Measurements from ENCODE around the gene SUPT4H1. TPM values are rescaled to one million over a fixed set of nuclear protein-coding genes. Genes with fewer than 3 reads are reported as not detected.

Gene SUPT4H1
- total RNA-seq, 1 experiment from 2014 or later = 53.8 TPM

DNA sequence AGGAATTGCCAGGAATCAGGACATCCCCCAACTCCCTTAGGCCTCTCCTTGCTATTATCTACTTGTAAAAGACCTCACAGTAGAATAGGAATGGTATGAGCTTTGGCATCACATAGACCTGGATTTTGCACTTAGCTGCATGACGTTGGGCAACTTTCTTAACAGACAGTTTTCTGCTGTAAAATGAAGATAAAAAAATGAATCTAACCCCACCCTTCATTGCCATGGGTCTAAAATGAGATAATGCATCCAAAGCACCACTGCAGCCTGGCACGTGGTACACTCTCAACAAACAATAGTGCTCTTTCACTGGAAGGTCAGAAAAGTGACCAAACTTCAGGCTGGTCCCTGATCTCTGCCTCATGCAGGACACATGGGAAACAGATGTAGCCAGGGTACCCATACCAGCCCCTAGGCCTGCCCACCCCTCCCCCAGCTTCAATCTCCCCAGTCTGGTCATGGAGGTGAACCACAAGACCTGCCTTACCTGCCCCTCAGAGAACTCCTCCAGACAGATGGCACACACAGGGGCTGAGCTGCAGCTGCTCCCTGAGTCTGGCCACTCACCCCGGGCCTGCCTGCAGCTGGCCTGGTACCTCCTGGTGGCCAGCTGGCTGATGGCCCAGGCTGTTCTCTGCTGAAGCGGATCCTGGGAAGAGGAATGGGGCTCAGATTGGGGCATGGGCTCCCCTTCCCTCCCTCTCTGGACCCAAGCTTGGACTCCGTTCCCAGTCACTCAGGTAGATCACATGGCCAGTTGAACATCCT, 8.5 kb upstream of the SUPT4H1 start:
- Histone ChIP-seq H3K36me3 (ENCODE audit: control insufficient read depth, insufficient read depth, low read length) (no peaks in the 10 kb centered on the region), H3K27me3 (ENCODE audit: control insufficient read depth, insufficient read depth, low read length) (no peaks in the 10 kb centered on the region), H3K4me3 (ENCODE audit: low read depth in 2 of 2, low read length in 2 of 2) (no peak overlapping the region), H3K27ac (ENCODE audit: low read length) (no peak overlapping the region), H3K4me1 (ENCODE audit: control insufficient read depth, insufficient read depth, low read length) (no peaks in the 10 kb centered on the region), H3K9me3 (ENCODE audit: control insufficient read depth, insufficient read depth, low read depth, low read length) (no peaks in the 10 kb centered on the region)
- no TSS peak for BruUV-seq (replicated peaks)
- ATAC-seq = no peak; the same call in 1 of the 2 replicates
- TF ChIP-seq TCF7L2 (IDR thresholded peaks at IDR 0.05; ENCODE audit: low read depth, low read length) (no peak), SIN3A (IDR thresholded peaks at IDR 0.05; ENCODE audit: borderline replicate concordance, insufficient read depth, low read depth, low read length) (no peak), POLR2AphosphoS5 (IDR thresholded peaks at IDR 0.05; ENCODE audit: low read depth, low read length) (no peak), CTCF (IDR thresholded peaks at IDR 0.05) (no peak)
- TF ChIP-seq, protein P1, sequence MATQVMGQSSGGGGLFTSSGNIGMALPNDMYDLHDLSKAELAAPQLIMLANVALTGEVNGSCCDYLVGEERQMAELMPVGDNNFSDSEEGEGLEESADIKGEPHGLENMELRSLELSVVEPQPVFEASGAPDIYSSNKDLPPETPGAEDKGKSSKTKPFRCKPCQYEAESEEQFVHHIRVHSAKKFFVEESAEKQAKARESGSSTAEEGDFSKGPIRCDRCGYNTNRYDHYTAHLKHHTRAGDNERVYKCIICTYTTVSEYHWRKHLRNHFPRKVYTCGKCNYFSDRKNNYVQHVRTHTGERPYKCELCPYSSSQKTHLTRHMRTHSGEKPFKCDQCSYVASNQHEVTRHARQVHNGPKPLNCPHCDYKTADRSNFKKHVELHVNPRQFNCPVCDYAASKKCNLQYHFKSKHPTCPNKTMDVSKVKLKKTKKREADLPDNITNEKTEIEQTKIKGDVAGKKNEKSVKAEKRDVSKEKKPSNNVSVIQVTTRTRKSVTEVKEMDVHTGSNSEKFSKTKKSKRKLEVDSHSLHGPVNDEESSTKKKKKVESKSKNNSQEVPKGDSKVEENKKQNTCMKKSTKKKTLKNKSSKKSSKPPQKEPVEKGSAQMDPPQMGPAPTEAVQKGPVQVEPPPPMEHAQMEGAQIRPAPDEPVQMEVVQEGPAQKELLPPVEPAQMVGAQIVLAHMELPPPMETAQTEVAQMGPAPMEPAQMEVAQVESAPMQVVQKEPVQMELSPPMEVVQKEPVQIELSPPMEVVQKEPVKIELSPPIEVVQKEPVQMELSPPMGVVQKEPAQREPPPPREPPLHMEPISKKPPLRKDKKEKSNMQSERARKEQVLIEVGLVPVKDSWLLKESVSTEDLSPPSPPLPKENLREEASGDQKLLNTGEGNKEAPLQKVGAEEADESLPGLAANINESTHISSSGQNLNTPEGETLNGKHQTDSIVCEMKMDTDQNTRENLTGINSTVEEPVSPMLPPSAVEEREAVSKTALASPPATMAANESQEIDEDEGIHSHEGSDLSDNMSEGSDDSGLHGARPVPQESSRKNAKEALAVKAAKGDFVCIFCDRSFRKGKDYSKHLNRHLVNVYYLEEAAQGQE (IDR thresholded peaks at IDR 0.05; ENCODE audit: insufficient read depth in 1 of 2, low read depth in 2 of 2, low read length in 1 of 2) = no peak
- POLR2A ChIA-PET = no interaction called here
- CTCF ChIA-PET = interaction anchor here (0.6 kb wide), 1 partner anchor 14 kb away, joined by 6 read pairs; no protein-coding TSS in a partner anchor
- intact Hi-C loops (cut with micrococcal nuclease; ENCODE audit: unreplicated experiment) (no loop called here), in situ Hi-C loops (cut with HindIII; ENCODE audit: low pct_unique_long_range_greater_than_20kb, low sequenced_read_pairs) (no loop called here)
- DNase-seq (ENCODE audit: low read depth, low spot score) = no peak

DNA sequence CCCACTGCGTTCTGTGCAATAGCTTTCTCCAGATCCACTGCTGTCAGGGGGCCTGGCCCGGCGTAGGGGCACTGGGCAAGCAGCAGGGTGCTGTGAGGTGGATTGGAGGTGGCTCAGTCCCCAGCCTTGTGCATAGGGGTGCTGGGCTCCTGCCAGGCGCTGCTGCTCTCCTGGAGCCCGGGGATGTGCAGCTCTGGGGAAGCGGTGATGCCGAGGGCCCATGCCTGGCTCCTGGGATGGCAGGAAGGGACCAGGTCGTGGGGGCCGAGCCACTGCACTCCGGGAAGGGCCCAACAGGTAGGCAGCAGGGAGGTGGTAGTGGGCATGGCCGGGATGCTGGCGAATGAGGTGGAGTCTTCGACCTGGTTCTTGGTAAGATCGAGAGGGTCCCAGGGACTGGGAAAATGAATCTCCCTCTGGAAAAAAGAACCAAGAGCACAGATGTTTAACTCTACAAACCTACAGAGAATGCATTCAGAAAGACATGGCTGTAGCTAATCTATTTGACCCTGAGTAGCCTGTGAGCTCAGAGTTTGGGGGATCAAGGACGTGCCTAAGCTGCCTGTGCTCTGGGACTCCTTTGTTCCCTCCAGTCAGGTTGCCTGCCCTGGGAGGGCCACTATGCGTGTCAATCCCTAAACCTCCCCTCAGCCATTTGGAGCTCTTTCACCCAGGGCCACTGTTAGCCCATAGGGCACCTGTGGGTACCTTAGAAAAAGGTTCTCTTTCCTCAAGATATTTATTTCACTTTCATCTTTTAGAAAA, 6.6 kb upstream of the SUPT4H1 start:
- Histone ChIP-seq H3K4me1 (ENCODE audit: control insufficient read depth, insufficient read depth, low read length) (no peaks in the 10 kb centered on the region), H3K9me3 (ENCODE audit: control insufficient read depth, insufficient read depth, low read depth, low read length) (no peaks in the 10 kb centered on the region), H3K27ac (ENCODE audit: low read length) (no peak overlapping the region), H3K4me3 (ENCODE audit: low read depth in 2 of 2, low read length in 2 of 2) (no peak overlapping the region), H3K27me3 (ENCODE audit: control insufficient read depth, insufficient read depth, low read length) (no peaks in the 10 kb centered on the region), H3K36me3 (ENCODE audit: control insufficient read depth, insufficient read depth, low read length) (no peaks in the 10 kb centered on the region)
- CTCF ChIA-PET = no interaction called here
- in situ Hi-C loops (cut with HindIII; ENCODE audit: low pct_unique_long_range_greater_than_20kb, low sequenced_read_pairs) = no loop called here
- TF ChIP-seq SIN3A (IDR thresholded peaks at IDR 0.05; ENCODE audit: borderline replicate concordance, insufficient read depth, low read depth, low read length) (no peak), TCF7L2 (IDR thresholded peaks at IDR 0.05; ENCODE audit: low read depth, low read length) (no peak), POLR2AphosphoS5 (IDR thresholded peaks at IDR 0.05; ENCODE audit: low read depth, low read length) (no peak), CTCF (IDR thresholded peaks at IDR 0.05) (no peak)
- TF ChIP-seq, protein P1 (IDR thresholded peaks at IDR 0.05; ENCODE audit: insufficient read depth in 1 of 2, low read depth in 2 of 2, low read length in 1 of 2) = no peak
- no peak for ATAC-seq
- intact Hi-C loops (cut with micrococcal nuclease; ENCODE audit: unreplicated experiment) = no loop called here
- POLR2A ChIA-PET = no interaction called here
- no TSS peak for BruUV-seq (replicated peaks)
- no peak for DNase-seq (ENCODE audit: low read depth, low spot score)

All from Panc1 (cell line).